ENCODE measurements around the gene RASEF. TPM values are rescaled to one million over a fixed set of nuclear protein-coding genes. Genes with fewer than 3 reads are reported as not detected.

Gene RASEF
- total and polyA plus RNA-seq, 2 of the 13 experiments (the other 11 are each of a cell fraction or from before 2014, with no cell fraction given): 0.07 TPM; not detected in 1

DNA sequence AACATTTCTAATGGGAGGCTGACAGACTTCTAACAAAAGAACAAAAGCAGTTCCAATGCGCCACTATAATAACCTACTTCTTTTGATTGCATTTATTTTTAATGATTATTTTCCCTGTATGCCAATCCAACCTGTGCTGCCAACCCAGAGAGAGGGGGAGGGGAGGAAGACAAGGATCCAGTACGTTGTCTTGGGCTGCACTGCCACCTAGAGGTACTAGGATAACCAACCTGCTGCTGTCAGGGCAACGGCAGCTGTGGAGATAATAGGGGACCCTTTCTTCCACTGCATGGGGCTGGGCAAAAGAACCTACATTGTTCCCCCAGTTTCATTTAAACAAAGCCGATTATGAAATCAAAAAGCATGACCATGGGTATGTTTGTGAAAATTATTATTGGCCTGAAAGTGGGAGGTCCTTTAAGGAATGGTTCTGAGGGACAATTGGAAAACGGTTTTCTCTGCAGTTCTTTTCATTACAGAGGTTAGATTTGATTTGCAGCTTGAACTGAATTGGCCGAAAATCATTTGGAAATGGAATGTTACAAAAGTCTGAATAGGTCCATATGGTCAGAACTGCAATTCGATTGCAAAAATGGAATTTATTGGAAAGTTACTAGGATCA, 101.3 kb downstream of the RASEF start:
- ATAC-seq (peak; percentile 97), DNase-seq (ENCODE audit: low spot score) (peak; percentile 73), FAIRE-seq (peak; percentile 74)
- CTCF ChIA-PET (ENCODE audit: low intra/inter-chr PET ratio, low total read pairs): interaction anchor here (1.2 kb wide), 1 partner anchor 1439 kb away, joined by 3 read pairs; no protein-coding TSS in a partner anchor
- Histone ChIP-seq H3K4me1 (ENCODE audit: insufficient read depth, low read length) (no peaks in the 10 kb centered on the region), H2AFZ (ENCODE audit: low read length) (no peak overlapping the region), H3K27ac (ENCODE audit: extremely low read length, insufficient read depth, low read length) (no peak overlapping the region), H3K4me3 (replicated peaks in 1 of 3; ENCODE audit: insufficient read depth in 1 of 3, low read depth in 2 of 3, low read length in 3 of 3) (no peak overlapping the region), H4K20me1 (ENCODE audit: insufficient read depth, low read length) (no peaks in the 10 kb centered on the region), H3K9ac (ENCODE audit: insufficient read depth, low read depth, low read length) (no peak overlapping the region), H3K4me2 (ENCODE audit: low read depth, low read length) (no peak overlapping the region), H3K36me3 (replicated peaks in 1 of 2; ENCODE audit: control insufficient read depth in 1 of 2, insufficient read depth in 2 of 2, low read length in 2 of 2) (no peaks in the 10 kb centered on the region), H3K27me3 (ENCODE audit: control insufficient read depth in 1 of 2, insufficient read depth in 2 of 2, low read length in 2 of 2) (no peaks in the 10 kb centered on the region), H3K79me2 (ENCODE audit: insufficient read depth, low read length) (no peaks in the 10 kb centered on the region), H3K9me3 (ENCODE audit: low read length) (no peaks in the 10 kb centered on the region)
- no TSS peak for BruUV-seq (replicated peaks)
- in situ Hi-C loops (cut with HindIII; ENCODE audit: extremely low pct_ligation_motif_present, low pct_unique_long_range_greater_than_20kb): loop anchor here (10.0 to 25.0 kb wide), 2 partner anchors 427 to 1249 kb away; no protein-coding TSS in a partner anchor
- intact Hi-C loops (cut with micrococcal nuclease; ENCODE audit: unreplicated experiment): loop anchor here (1.0 to 5.0 kb wide), 3 partner anchors 414 to 1275 kb away; no protein-coding TSS in a partner anchor
- 0% methylated on average over 7 of the region's 7 CpGs for WGBS (ENCODE audit: low lambda C conversion rate)
- POLR2A ChIA-PET: interaction anchor here (0.5 kb wide), 1 partner anchor 980 kb away, joined by 3 read pairs; no protein-coding TSS in a partner anchor
- TF ChIP-seq ZNF136 (CRISPR knock-in tag; IDR thresholded peaks at IDR 0.05; ENCODE audit: low read depth) (no peak), SMAD1 (CRISPR knock-in tag; IDR thresholded peaks at IDR 0.05; ENCODE audit: borderline replicate concordance, low read depth) (no peak), RFX3 (CRISPR knock-in tag; IDR thresholded peaks at IDR 0.05) (no peak), POGZ (CRISPR knock-in tag; IDR thresholded peaks at IDR 0.05) (no peak), HBP1 (CRISPR knock-in tag; IDR thresholded peaks at IDR 0.05; ENCODE audit: low read depth) (no peak), PAX8 (CRISPR knock-in tag; IDR thresholded peaks at IDR 0.05; ENCODE audit: borderline replicate concordance) (no peak), SOX13 (IDR thresholded peaks at IDR 0.05) (no peak), SOX13 (CRISPR knock-in tag; conservative IDR thresholded peaks at IDR 0.05 in 1 of 2, IDR thresholded peaks at IDR 0.05 in 1 of 2) (0 out of 4 replicates have a peak, but pooled peaks of 1 of the 2 experiments have one; percentile 12), ZNF253 (CRISPR knock-in tag; IDR thresholded peaks at IDR 0.05; ENCODE audit: borderline replicate concordance) (no peak), ZNF629 (CRISPR knock-in tag; conservative IDR thresholded peaks at IDR 0.05) (no peak), PHF21A (CRISPR knock-in tag; IDR thresholded peaks at IDR 0.05) (no peak), ZNF652 (CRISPR knock-in tag; IDR thresholded peaks at IDR 0.05; ENCODE audit: borderline replicate concordance, low read depth) (no peak), ZFP41 (CRISPR knock-in tag; IDR thresholded peaks at IDR 0.05; ENCODE audit: borderline replicate concordance) (no peak), ZNF441 (CRISPR knock-in tag; IDR thresholded peaks at IDR 0.05; ENCODE audit: borderline replicate concordance) (no peak), GLI4 (CRISPR knock-in tag; IDR thresholded peaks at IDR 0.05; ENCODE audit: borderline replicate concordance) (no peak), KMT2A (CRISPR knock-in tag; IDR thresholded peaks at IDR 0.05) (no peak), ZFAT (CRISPR knock-in tag; conservative IDR thresholded peaks at IDR 0.05) (no peak), ATF2 (CRISPR knock-in tag; IDR thresholded peaks at IDR 0.05) (no peak)
- TF ChIP-seq, protein P1, sequence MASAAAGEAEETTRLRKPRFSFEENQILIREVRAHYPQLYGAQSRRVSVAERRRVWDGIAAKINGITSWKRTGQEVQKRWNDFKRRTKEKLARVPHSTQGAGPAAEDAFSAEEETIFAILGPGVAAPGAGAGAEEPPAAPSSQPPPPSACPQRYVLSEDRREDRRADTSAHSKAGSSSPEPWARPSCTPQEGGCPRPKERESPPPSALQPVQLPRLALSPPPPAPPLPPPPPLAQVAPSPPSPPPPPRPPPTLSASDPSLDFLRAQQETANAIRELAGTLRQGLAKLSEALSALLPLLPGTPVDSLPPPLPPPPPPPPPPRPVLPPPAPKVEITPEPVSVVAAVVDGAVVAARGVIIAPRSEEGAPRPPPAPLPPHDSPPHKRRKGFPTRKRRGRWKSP (CRISPR knock-in tag; IDR thresholded peaks at IDR 0.05): no peak
- TF ChIP-seq, protein P2, sequence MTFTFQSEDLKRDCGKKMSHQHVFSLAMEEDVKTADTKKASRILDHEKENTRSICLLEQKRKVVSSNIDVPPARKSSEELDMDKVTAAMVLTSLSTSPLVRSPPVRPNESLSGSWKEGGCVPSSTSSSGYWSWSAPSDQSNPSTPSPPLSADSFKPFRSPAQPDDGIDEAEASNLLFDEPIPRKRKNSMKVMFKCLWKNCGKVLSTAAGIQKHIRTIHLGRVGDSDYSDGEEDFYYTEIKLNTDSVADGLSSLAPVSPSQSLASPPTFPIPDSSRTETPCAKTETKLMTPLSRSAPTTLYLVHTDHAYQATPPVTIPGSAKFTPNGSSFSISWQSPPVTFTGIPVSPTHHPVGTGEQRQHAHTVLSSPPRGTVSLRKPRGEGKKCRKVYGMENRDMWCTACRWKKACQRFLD (CRISPR knock-in tag; IDR thresholded peaks at IDR 0.05; ENCODE audit: borderline replicate concordance): no peak

Data from HepG2 (cell line).